Mesendoderm (in vitro differentiated cells): ENCODE measurements around the gene ZNF416.

Experiments
- DNase-seq: peaks from one replicate; pipeline ENCODE4 v3.0.0; 2013
- H2AK5ac ChIP-seq: 2 replicates; pipeline ENCODE4 v1.6.1; 2013; ENCODE audit warnings: low read length, inconsistent platforms
- H2BK120ac ChIP-seq: 2 replicates; pipeline ENCODE4 v1.6.1; 2013; ENCODE audit warnings: low read depth, mild to moderate bottlenecking, low read length, moderate library complexity, mixed read lengths
- H2BK15ac ChIP-seq: replicated peaks from 2 replicates; pipeline ENCODE4 v1.6.1; 2013; ENCODE audit warnings: low read depth, mild to moderate bottlenecking, moderate library complexity
- H2BK5ac ChIP-seq: 2 replicates; pipeline ENCODE4 v1.6.1; 2013; ENCODE audit warnings: low read length, inconsistent platforms
- H3K18ac ChIP-seq: 2 replicates; pipeline ENCODE4 v1.6.1; 2013; ENCODE audit warnings: mild to moderate bottlenecking, low read length, mixed read lengths
- H3K23ac ChIP-seq: one replicate; pipeline ENCODE4 v1.6.1; 2013; ENCODE audit warnings: low read length
- H3K27ac ChIP-seq: 2 replicates; pipeline ENCODE4 v1.5.1; 2013; ENCODE audit warnings: low read depth, mild to moderate bottlenecking, inconsistent platforms, low read length, moderate library complexity
- H3K27me3 ChIP-seq: 2 replicates; pipeline ENCODE4 v1.6.1; 2013; ENCODE audit warnings: low read length, control low read depth, mild to moderate bottlenecking, inconsistent platforms; ENCODE audit not compliant: insufficient read depth, poor library complexity
- H3K36me3 ChIP-seq: 2 replicates; pipeline ENCODE4 v1.6.1; 2013; ENCODE audit warnings: low read length, inconsistent platforms; ENCODE audit not compliant: control insufficient read depth, insufficient read depth
- H3K4ac ChIP-seq: one replicate; pipeline ENCODE4 v1.6.1; 2013; ENCODE audit warnings: low read depth, mild to moderate bottlenecking, low read length, moderate library complexity
- H3K4me1 ChIP-seq: 2 replicates; pipeline ENCODE4 v1.6.1; 2013; ENCODE audit warnings: low read depth, low read length, inconsistent platforms; ENCODE audit not compliant: control insufficient read depth
- H3K4me2 ChIP-seq: 2 replicates; pipeline ENCODE4 v1.6.1; 2013; ENCODE audit warnings: low read length
- H3K4me3 ChIP-seq: 2 replicates; pipeline ENCODE4 v1.5.1; 2013; ENCODE audit warnings: mild to moderate bottlenecking, low read length
- H3K56ac ChIP-seq: one replicate; pipeline ENCODE4 v1.6.1; 2013; ENCODE audit warnings: low read length
- H3K79me1 ChIP-seq: 2 replicates; pipeline ENCODE4 v1.6.1; 2013; ENCODE audit warnings: low read length, inconsistent platforms
- H3K79me2 ChIP-seq: 2 replicates; pipeline ENCODE4 v1.6.1; 2013; ENCODE audit warnings: mild to moderate bottlenecking, low read length; ENCODE audit not compliant: control insufficient read depth, insufficient read depth
- H3K9ac ChIP-seq: 2 replicates; pipeline ENCODE4 v1.6.1; 2013; ENCODE audit warnings: low read length, inconsistent platforms
- H4K5ac ChIP-seq: one replicate; pipeline ENCODE4 v1.6.1; 2013; ENCODE audit warnings: low read length
- H4K8ac ChIP-seq: one replicate; pipeline ENCODE4 v1.6.1; 2013; ENCODE audit warnings: low read depth, mild to moderate bottlenecking, control low read depth, low read length, moderate library complexity
- WGBS: extraction: QIAGEN DNeasy Blood & Tissue Kit; methylation state at CpG from one replicate; pipeline ENCODE4 v1.1.7; 2013; ENCODE audit warnings: low lambda C conversion rate, missing lambda C conversion rate; ENCODE audit not compliant: insufficient coverage; ENCODE audit errors: extremely low coverage; 5-methylcytosine and 5-hydroxymethylcytosine counted together

ZNF416 gene

GRCh38 chr19:57611113-57611512 lies 32.4 kb upstream of the ZNF416 start:
- no peak overlapping the region for H3K23ac ChIP-seq
- no peak overlapping the region for H2AK5ac ChIP-seq
- no peak overlapping the region for H3K4me2 ChIP-seq
- H3K36me3 ChIP-seq = peaks cover 11% of the 10 kb centered on the region
- H3K4ac ChIP-seq = no peak overlapping the region
- no peak overlapping the region for H4K5ac ChIP-seq
- WGBS = no CpG with 5 or more reads among the region's 4 CpGs
- peaks cover 14% of the 10 kb centered on the region for H3K79me1 ChIP-seq
- no peak overlapping the region for H3K9ac ChIP-seq
- no peak overlapping the region for H2BK15ac ChIP-seq
- H3K79me2 ChIP-seq = peaks cover 20% of the 10 kb centered on the region
- H3K18ac ChIP-seq = no peak overlapping the region
- H4K8ac ChIP-seq = no peak overlapping the region
- no peak overlapping the region for H3K56ac ChIP-seq
- no peak overlapping the region for H2BK5ac ChIP-seq
- peaks cover 2% of the 10 kb centered on the region for H3K4me1 ChIP-seq
- H3K27ac ChIP-seq = no peak overlapping the region
- no peak overlapping the region for H2BK120ac ChIP-seq
- H3K4me3 ChIP-seq = no peak overlapping the region
- no peak for DNase-seq
- H3K27me3 ChIP-seq = no peaks in the 10 kb centered on the region

DNA sequence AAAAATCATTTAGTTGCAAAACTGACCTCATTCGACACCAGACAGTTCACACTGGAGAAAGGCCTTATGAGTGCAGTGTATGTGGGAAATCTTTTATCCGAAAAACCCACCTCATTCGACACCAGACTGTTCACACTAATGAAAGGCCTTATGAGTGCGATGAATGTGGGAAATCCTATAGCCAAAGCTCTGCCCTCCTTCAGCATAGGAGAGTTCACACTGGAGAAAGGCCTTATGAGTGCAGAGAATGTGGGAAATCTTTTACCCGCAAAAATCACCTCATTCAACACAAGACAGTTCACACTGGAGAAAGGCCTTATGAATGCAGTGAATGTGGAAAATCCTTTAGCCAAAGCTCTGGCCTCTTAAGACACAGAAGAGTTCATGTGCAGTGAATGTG lies 28.2 kb upstream of the ZNF416 start:
- no CpG with 5 or more reads among the region's 5 CpGs for WGBS
- no peak overlapping the region for H3K23ac ChIP-seq
- H4K8ac ChIP-seq = no peak overlapping the region
- no peak overlapping the region for H3K4ac ChIP-seq
- no peak overlapping the region for H3K4me2 ChIP-seq
- H3K27ac ChIP-seq = no peak overlapping the region
- H3K4me1 ChIP-seq = no peaks in the 10 kb centered on the region
- H3K4me3 ChIP-seq = no peak overlapping the region
- no peak overlapping the region for H3K56ac ChIP-seq
- no peak overlapping the region for H3K9ac ChIP-seq
- H2AK5ac ChIP-seq = no peak overlapping the region
- H2BK5ac ChIP-seq = no peak overlapping the region
- no peak overlapping the region for H2BK120ac ChIP-seq
- H3K79me1 ChIP-seq = peaks cover 3% of the 10 kb centered on the region
- H3K36me3 ChIP-seq = peaks cover 7% of the 10 kb centered on the region
- no peak overlapping the region for H4K5ac ChIP-seq
- DNase-seq = no peak
- no peak overlapping the region for H2BK15ac ChIP-seq
- H3K18ac ChIP-seq = no peak overlapping the region
- H3K79me2 ChIP-seq = no peaks in the 10 kb centered on the region
- H3K27me3 ChIP-seq = no peaks in the 10 kb centered on the region

DNA sequence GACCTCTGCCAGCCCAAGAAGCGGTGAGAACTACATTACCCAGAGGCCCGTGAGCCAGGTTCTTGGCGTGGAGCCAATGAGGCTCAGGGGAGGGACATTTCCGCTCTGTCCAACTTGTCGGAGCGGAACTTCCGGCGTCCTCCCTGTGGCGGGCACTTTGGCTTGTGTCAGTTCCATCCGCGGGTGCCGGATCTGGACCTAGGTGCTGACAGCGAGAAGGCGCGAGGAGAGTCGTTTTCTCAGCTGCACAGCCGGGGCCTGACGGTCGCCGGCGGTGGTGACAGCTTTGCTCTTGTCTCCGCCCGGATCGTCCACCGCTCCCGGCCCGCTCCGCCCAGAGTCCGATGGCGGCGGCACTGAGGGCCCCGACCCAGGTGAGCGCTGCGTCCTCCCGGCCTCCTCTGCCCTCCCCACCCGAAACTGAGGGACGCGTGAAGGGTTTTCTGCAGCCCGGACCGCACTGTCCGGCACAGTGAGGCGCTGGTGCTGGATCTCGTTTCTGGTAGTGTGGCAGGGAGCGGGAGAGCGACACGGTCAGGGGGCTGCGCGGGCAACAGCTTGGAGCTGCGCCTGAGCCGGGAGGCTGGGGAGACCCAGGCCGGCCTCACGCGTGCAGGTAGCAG lies 21.2 kb upstream of the ZNF416 start, which contains the start of gene ZNF530:
Gene ZNF530, plus strand, starts transcription at position 125 of the 623 bp plus-strand sequence. CDS start 4,461 bp downstream, outside the sequence.
- Histone ChIP-seq H3K79me2 (no peaks in the 10 kb centered on the region), H2BK5ac (no peak within 1 kb of the TSS), H3K56ac (peak within 1 kb of the TSS; percentile 92), H3K27ac (no peak within 1 kb of the TSS), H4K8ac (no peak within 1 kb of the TSS), H2BK120ac (no peak within 1 kb of the TSS), H3K23ac (no peak within 1 kb of the TSS), H3K4me2 (peak within 1 kb of the TSS; percentile 85), H4K5ac (no peak within 1 kb of the TSS), H3K4ac (no peak within 1 kb of the TSS), H3K9ac (peak within 1 kb of the TSS; percentile 90), H2BK15ac (no peak within 1 kb of the TSS), H3K4me1 (peaks cover 2% of the 10 kb centered on the region), H3K18ac (no peak within 1 kb of the TSS), H3K79me1 (peaks cover 10% of the 10 kb centered on the region), H3K36me3 (no peaks in the 10 kb centered on the region), H3K4me3 (peak within 1 kb of the TSS; percentile 92), H3K27me3 (no peaks in the 10 kb centered on the region), H2AK5ac (no peak within 1 kb of the TSS)
- DNase-seq = peak; percentile 97
- no CpG with 5 or more reads among the region's 53 CpGs for WGBS

DNA sequence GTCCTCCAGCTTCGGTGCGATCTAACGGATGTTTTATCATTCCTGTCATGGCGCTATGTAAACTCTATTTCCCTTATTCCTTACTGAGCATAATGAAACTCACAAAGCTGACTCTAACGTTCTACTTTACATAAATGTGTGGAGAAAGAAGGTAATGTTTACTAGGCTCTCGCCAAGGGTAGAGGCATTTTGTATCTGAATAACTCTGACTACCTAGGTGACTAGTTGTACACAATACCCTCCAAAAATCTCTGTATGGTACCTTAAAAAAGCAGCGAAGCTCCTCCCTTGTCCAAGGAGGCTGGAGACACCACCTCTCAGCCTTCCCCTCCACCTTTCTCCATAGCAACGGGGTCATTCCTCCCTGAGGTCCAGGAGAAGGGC lies 20.7 kb upstream of the ZNF416 start:
- Histone ChIP-seq H2BK15ac (no peak overlapping the region), H3K27me3 (no peaks in the 10 kb centered on the region), H3K4me2 (no peak overlapping the region), H3K23ac (no peak overlapping the region), H3K36me3 (no peaks in the 10 kb centered on the region), H2BK5ac (no peak overlapping the region), H3K79me2 (no peaks in the 10 kb centered on the region), H3K9ac (no peak overlapping the region), H3K4me1 (peaks cover 2% of the 10 kb centered on the region), H4K5ac (no peak overlapping the region), H3K56ac (no peak overlapping the region), H3K4me3 (no peak overlapping the region), H3K27ac (no peak overlapping the region), H3K79me1 (peaks cover 10% of the 10 kb centered on the region), H2BK120ac (no peak overlapping the region), H4K8ac (no peak overlapping the region), H2AK5ac (no peak overlapping the region), H3K4ac (no peak overlapping the region), H3K18ac (no peak overlapping the region)
- DNase-seq = no peak
- WGBS = no CpG with 5 or more reads among the region's 8 CpGs

DNA sequence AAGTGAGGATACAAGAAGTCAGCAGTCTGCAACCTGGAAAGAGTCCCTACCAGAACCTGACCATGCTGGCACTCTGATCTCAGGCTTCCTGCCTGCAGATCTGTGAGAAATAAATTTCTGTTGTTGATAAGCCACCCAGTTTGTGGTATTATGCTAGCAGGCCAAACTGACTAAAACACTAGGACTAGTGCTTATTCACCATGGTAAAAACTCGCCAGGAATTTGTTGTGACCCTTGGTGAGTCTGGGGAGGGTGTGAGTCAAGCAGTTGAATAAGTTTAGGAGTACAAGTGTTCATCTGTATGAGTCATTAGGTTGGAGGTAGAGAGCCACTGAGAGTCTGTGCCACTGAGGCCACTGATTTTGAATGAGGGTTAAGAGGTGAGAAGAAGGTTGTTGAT lies 8.8 kb upstream of the ZNF416 start:
- no peak overlapping the region for H3K18ac ChIP-seq
- no peak overlapping the region for H3K4me3 ChIP-seq
- H2BK15ac ChIP-seq = no peak overlapping the region
- WGBS = no CpG with 5 or more reads among the region's 1 CpG
- peaks cover 26% of the 10 kb centered on the region for H3K79me1 ChIP-seq
- no peaks in the 10 kb centered on the region for H3K27me3 ChIP-seq
- no peaks in the 10 kb centered on the region for H3K4me1 ChIP-seq
- no peak overlapping the region for H4K5ac ChIP-seq
- H2BK120ac ChIP-seq = no peak overlapping the region
- no peak overlapping the region for H2AK5ac ChIP-seq
- no peak overlapping the region for H3K56ac ChIP-seq
- no peak overlapping the region for H2BK5ac ChIP-seq
- no peak overlapping the region for H4K8ac ChIP-seq
- H3K4me2 ChIP-seq = no peak overlapping the region
- peaks cover 15% of the 10 kb centered on the region for H3K79me2 ChIP-seq
- peaks cover 18% of the 10 kb centered on the region for H3K36me3 ChIP-seq
- no peak for DNase-seq
- no peak overlapping the region for H3K27ac ChIP-seq
- H3K4ac ChIP-seq = no peak overlapping the region
- H3K23ac ChIP-seq = no peak overlapping the region
- H3K9ac ChIP-seq = no peak overlapping the region
